ENCODE data around the gene ABHD6. TPM values are rescaled to one million over a fixed set of nuclear protein-coding genes. Genes with fewer than 3 reads are reported as not detected.

ABHD6 gene
- total and polyA plus RNA-seq, 2 donors (not counting 3 experiments of a cell fraction or from before 2014, with no cell fraction given), result 5.8 to 7.5 TPM

- CTCF ChIA-PET, result interaction anchor here (1.5 kb wide), 1 partner anchor 97 kb away, joined by 5 read pairs; no protein-coding TSS in a partner anchor
- Histone ChIP-seq H3K79me2 (ENCODE audit: control insufficient read depth, insufficient read depth, low read length) (no peaks in the 10 kb centered on the region), H2AFZ (ENCODE audit: low read depth, low read length) (no peak overlapping the region), H3K9me1 (replicated peaks; ENCODE audit: control insufficient read depth, extremely low read depth, insufficient read depth, low read length) (no peaks in the 10 kb centered on the region), H3K9me3 (replicated peaks; ENCODE audit: control insufficient read depth, insufficient read depth, low read length) (no peaks in the 10 kb centered on the region), H3K4me3 (replicated peaks in 1 of 3; ENCODE audit: insufficient read depth in 1 of 3, low read depth in 1 of 3, low read length in 3 of 3) (no peak overlapping the region), H4K20me1 (replicated peaks; ENCODE audit: control insufficient read depth, extremely low read depth, insufficient read depth, low read length) (no peaks in the 10 kb centered on the region), H3K4me2 (ENCODE audit: insufficient read depth, low read length) (no peak overlapping the region), H3K27me3 (ENCODE audit: control insufficient read depth in 2 of 2, insufficient read depth in 2 of 2, low read length in 2 of 2) (no peaks in the 10 kb centered on the region), H3K4me1 (ENCODE audit: control insufficient read depth, extremely low read depth, insufficient read depth, low read length) (no peaks in the 10 kb centered on the region), H3K36me3 (ENCODE audit: control insufficient read depth in 2 of 2, extremely low read depth in 1 of 2, insufficient read depth in 2 of 2, low read length in 2 of 2) (peaks cover 0 to 4% of the 10 kb centered on the region in 2 experiments), H3K9ac (replicated peaks; ENCODE audit: extremely low read depth, insufficient read depth, low read length) (no peak overlapping the region), H3K27ac (ENCODE audit: insufficient read depth, low read depth, low read length) (no peak overlapping the region)
- no peak for FAIRE-seq
- no peak for TF ChIP-seq CTCF (IDR thresholded peaks at IDR 0.05; ENCODE audit: extremely low read depth in 1 of 2, insufficient read depth in 1 of 2, low read depth in 1 of 2, low read length in 2 of 2)
- TF ChIP-seq GATA2 (IDR thresholded peaks at IDR 0.05; ENCODE audit: insufficient read depth, insufficient read length, low read depth, low read length), result no peak
- no peak for TF ChIP-seq MYC (IDR thresholded peaks at IDR 0.05; ENCODE audit: low read depth, low read length)
- no peak for TF ChIP-seq FOS (IDR thresholded peaks at IDR 0.05; ENCODE audit: borderline replicate concordance, insufficient read depth, low read length)
- TF ChIP-seq POLR2A (IDR thresholded peaks at IDR 0.05; ENCODE audit: low read depth, low read length), result no peak
- no peak for TF ChIP-seq MAX (IDR thresholded peaks at IDR 0.05; ENCODE audit: insufficient read depth, insufficient read length)
- no peak for TF ChIP-seq JUN (IDR thresholded peaks at IDR 0.05; ENCODE audit: borderline replicate concordance, insufficient read depth, insufficient read length, low read depth)
- TF ChIP-seq POLR2AphosphoS5 (IDR thresholded peaks at IDR 0.05; ENCODE audit: insufficient read depth, low read depth, low read length), result no peak
- no peak for TF ChIP-seq EZH2 (IDR thresholded peaks at IDR 0.05; ENCODE audit: borderline replicate concordance, low read depth, low read length, severe bottlenecking)
- BruUV-seq (replicated peaks), result no TSS peak
- dilution Hi-C loops (cut with MboI; ENCODE audit: extremely low pct_ligation_motif_present, low sequenced_read_pairs), result no loop called here
- DNase-seq (ENCODE audit: low read depth, low spot score), result no peak
- intact Hi-C loops (cut with micrococcal nuclease), result no loop called here
- POLR2A ChIA-PET, result no interaction called here
Measured at GRCh38 chr3:58285334-58285733, 47.7 kb downstream of the ABHD6 start.
